Activated CD4-positive, alpha-beta T cell treated with anti-CD3 and anti-CD28 coated beads, Interleukin-10, Interleukin-2, amounts not matched to agents 100 ng/mL and 50 ng/mL, durations not matched to agents 16 hours and 8 hours (primary cell): Measurements from ENCODE around the gene PDE4D.

Source experiments
- DNase-seq: peaks from one replicate; pipeline ENCODE4 v3.0.0-alpha.2; 2020

PDE4D gene

GRCh38 chr5:59187857-59188256 is 705.7 kb downstream of the PDE4D start:
- no peak for DNase-seq

- no peak for DNase-seq
Measured at GRCh38 chr5:59186623-59187022, 706.9 kb downstream of the PDE4D start.

- no peak for DNase-seq
Measured at GRCh38 chr5:59185757-59186385, 707.7 kb downstream of the PDE4D start.

- no peak for DNase-seq
Measured at GRCh38 chr5:59184769-59185168, 708.8 kb downstream of the PDE4D start.

GRCh38 chr5:59182760-59183159 is 710.8 kb downstream of the PDE4D start:
- no peak for DNase-seq

- no peak for DNase-seq
Measured at GRCh38 chr5:59180515-59180914, 713.0 kb downstream of the PDE4D start.

GRCh38 chr5:59179704-59180103 is 713.8 kb downstream of the PDE4D start:
- DNase-seq, result no peak

GRCh38 chr5:59178482-59178881 is 715.0 kb downstream of the PDE4D start:
- DNase-seq, result no peak

- peak; percentile 38 for DNase-seq
Measured at GRCh38 chr5:59178071-59178470, 715.5 kb downstream of the PDE4D start.

GRCh38 chr5:59177644-59178043 is 715.9 kb downstream of the PDE4D start:
- DNase-seq, result no peak

GRCh38 chr5:59174248-59174844 is 719.2 kb downstream of the PDE4D start:
- DNase-seq, result peak; percentile 65

- DNase-seq, result no peak
Measured at GRCh38 chr5:59173578-59173977, 719.9 kb downstream of the PDE4D start.

GRCh38 chr5:59171131-59171530 is 722.4 kb downstream of the PDE4D start:
- no peak for DNase-seq

- DNase-seq, result no peak
Measured at GRCh38 chr5:59169768-59170150, 723.8 kb downstream of the PDE4D start.

- no peak for DNase-seq
Measured at GRCh38 chr5:59169081-59169767, 724.3 kb downstream of the PDE4D start.

GRCh38 chr5:59168067-59168466 is 725.5 kb downstream of the PDE4D start:
- DNase-seq, result no peak

- no peak for DNase-seq
Measured at GRCh38 chr5:59164041-59164830, 729.3 kb downstream of the PDE4D start.

- no peak for DNase-seq
Measured at GRCh38 chr5:59161221-59162105, 732.1 kb downstream of the PDE4D start.

GRCh38 chr5:59158637-59159391 is 734.7 kb downstream of the PDE4D start:
- DNase-seq, result no peak

GRCh38 chr5:59158165-59158564 is 735.4 kb downstream of the PDE4D start:
- no peak for DNase-seq

- DNase-seq, result no peak
Measured at GRCh38 chr5:59157068-59157467, 736.5 kb downstream of the PDE4D start.
